Bronchial epithelial cell (primary cell): ENCODE data around the gene KLF9. TPM values are rescaled to one million over a fixed set of nuclear protein-coding genes. Genes with fewer than 3 reads are reported as not detected.

ENCODE experiments used
- DNase-seq: peaks from one replicate; pipeline ENCODE4 v3.0.0-alpha.2; 2010; ENCODE audit warnings: low read depth
- FAIRE-seq: peaks from 2 replicates; lab custom pipeline; 2011; peaks lifted over from hg19 to GRCh38; lab: Jason Lieb, UNC
- H3K27me3 ChIP-seq: 2 replicates; pipeline ENCODE4 v1.5.1; 2011; ENCODE audit warnings: low read length; ENCODE audit not compliant: control insufficient read depth, insufficient read depth
- H3K36me3 ChIP-seq: 2 replicates; pipeline ENCODE4 v1.5.1; 2011; ENCODE audit warnings: low read length; ENCODE audit not compliant: control insufficient read depth, insufficient read depth
- H3K4me3 ChIP-seq: 2 replicates; pipeline ENCODE4 v1.5.1; 2011; ENCODE audit warnings: mild to moderate bottlenecking, low read depth, low read length, control low read depth
- total RNA-seq: library from RNA; depleted of rRNA; stranded (reverse); fragments of >200 nt; gene quantifications from 2 replicates; pipeline ENCODE4 v1.2.1, GENCODE V29; 2014
- TF ChIP-seq, protein P1 (sequence below): IDR thresholded peaks from 2 replicates; pipeline ENCODE4 v1.5.1; 2011; ENCODE audit warnings: mild to moderate bottlenecking, moderate library complexity, low read length, control low read depth, inconsistent platforms; ENCODE audit not compliant: insufficient read depth, severe bottlenecking

The KLF9 gene
- total RNA-seq, 1 donor from 2014 or later, result 41.9 TPM

DNA sequence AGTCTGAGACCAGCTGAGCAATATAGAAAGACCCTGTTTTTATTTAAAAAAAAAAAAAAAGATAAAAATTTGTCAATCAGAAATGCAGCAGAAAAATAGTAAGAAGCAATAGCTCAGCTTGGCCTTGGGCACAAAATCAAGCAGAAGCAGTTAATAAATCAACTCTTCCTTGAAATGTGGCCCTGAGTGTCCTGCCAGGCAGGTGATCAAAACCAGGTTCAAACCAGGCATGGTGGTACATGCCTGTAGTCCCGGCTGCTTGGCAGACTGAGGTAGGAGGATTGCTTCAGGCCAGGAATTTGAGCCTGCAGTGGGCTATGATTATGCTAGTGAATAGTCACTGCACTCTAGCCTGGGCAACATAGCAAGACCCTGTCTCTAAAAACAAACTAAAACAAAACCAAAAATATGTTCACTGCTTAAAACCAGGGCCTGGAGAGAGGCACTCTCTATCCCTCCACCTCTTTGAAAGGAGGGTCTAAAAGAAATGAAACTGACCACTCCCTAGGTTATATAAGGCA lies 27.9 kb upstream of the KLF9 start:
- DNase-seq (peak; percentile 27), FAIRE-seq (no peak)
- Histone ChIP-seq H3K36me3 (no peaks in the 10 kb centered on the region), H3K27me3 (no peaks in the 10 kb centered on the region), H3K4me3 (no peak overlapping the region)
- TF ChIP-seq, protein P1, sequence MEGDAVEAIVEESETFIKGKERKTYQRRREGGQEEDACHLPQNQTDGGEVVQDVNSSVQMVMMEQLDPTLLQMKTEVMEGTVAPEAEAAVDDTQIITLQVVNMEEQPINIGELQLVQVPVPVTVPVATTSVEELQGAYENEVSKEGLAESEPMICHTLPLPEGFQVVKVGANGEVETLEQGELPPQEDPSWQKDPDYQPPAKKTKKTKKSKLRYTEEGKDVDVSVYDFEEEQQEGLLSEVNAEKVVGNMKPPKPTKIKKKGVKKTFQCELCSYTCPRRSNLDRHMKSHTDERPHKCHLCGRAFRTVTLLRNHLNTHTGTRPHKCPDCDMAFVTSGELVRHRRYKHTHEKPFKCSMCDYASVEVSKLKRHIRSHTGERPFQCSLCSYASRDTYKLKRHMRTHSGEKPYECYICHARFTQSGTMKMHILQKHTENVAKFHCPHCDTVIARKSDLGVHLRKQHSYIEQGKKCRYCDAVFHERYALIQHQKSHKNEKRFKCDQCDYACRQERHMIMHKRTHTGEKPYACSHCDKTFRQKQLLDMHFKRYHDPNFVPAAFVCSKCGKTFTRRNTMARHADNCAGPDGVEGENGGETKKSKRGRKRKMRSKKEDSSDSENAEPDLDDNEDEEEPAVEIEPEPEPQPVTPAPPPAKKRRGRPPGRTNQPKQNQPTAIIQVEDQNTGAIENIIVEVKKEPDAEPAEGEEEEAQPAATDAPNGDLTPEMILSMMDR, result no peak

DNA sequence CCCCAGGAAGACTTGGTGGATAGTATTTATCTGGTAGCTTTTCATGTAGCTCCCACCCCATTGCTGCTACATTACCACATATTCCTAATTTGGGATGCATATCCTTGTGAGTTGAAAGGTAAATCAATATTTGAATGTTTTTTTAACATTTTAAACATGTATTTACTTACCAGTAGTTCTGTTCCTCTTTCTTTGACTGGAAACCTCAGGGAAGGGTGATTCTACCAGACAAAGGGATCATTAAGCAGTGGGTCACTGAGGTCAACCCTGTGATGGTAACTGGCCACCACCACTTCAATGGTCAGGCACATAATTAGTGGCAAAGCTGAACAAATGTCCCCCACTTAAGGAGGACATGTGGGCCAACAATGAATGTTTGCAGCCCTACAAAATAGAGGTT lies 27.2 kb upstream of the KLF9 start:
- no peaks in the 10 kb centered on the region for H3K27me3 ChIP-seq
- DNase-seq (no peak), FAIRE-seq (no peak)
- TF ChIP-seq, protein P1, result no peak
- no peak overlapping the region for H3K4me3 ChIP-seq
- no peaks in the 10 kb centered on the region for H3K36me3 ChIP-seq

DNA sequence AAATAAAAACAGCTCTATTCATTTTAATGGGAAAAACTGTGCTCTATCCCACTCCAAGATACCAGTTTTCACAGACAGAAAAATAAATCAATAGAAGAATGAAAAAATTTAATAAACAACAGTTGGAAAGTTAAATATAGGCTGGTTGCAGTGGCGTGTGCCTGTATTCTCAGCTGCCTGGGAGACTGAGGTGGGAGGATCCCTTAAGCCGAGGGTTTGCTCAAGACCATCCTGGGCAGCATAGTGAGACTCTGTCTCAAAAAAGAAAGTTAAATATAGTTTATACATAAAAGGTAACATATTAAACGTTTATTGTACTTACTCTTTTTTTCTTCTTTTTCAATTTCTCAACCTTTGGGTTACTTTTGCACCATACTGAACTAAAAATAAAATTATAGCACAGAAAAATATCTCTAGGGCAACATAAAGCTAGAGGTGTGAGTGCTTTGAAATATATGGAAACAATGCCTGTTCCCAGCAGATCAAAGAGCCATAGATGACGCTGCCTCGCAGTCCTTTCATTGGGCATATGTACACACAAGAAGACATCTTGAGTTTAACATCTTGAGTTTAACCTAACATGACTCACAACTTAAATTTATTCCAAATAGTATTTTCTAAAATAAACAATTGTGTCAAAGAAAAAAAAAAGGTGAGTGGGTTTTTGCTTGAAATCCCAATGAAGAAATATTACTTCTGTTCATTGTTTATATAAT lies 25.7 kb upstream of the KLF9 start:
- FAIRE-seq (no peak), DNase-seq (no peak)
- Histone ChIP-seq H3K4me3 (no peak overlapping the region), H3K36me3 (no peaks in the 10 kb centered on the region), H3K27me3 (no peaks in the 10 kb centered on the region)
- TF ChIP-seq, protein P1, result no peak

DNA sequence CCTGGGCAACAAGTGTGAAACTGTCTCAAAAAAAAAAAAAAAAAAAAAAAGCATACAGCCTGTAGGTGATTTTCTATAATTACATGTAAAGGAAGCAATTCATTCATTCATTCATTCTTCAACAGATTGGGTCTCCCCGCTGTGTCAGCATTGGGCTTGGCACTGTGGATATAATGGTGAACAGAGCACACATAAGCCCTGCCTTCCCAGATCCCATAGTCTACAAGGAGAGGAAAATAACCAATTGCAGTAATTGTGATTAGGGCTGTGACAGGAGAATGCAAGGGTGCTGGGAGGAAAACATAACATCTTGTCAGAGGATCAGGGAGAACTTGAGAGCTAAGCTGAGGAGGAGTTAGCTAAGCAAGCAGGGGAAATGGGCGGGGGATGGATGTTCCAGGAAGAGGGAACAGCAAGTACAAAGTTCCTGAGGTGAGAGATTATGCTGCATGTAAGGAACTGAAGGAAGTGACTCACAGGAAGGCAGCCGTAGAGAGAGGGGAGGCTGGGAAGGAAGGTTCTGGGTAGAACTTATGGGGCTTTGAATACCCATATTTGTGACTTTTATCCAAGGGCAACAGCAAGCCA lies 24.0 kb upstream of the KLF9 start:
- FAIRE-seq, result peak; percentile 23

DNA sequence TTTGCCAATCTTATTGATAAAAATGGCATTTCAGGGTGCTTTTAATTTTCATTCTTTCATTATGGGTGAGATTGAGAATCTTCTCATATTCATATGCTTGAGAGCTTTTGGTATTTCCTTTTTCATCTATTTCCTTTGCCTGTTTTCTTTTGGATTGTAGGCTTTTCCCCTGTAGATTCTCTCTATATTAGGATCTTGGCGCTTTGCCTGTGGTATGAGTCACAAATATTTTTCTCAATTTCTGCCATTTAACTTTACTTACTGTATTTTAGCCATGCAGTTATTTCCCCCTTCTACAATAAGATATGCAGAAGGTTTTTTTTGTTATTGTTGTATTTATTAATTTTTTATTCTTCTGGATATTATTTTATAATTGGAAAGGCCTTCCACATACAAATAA lies 21.5 kb upstream of the KLF9 start:
- no peak overlapping the region for H3K4me3 ChIP-seq
- H3K36me3 ChIP-seq, result no peaks in the 10 kb centered on the region
- DNase-seq, result peak; percentile 52
- TF ChIP-seq, protein P1, result no peak
- H3K27me3 ChIP-seq, result no peaks in the 10 kb centered on the region
- FAIRE-seq, result no peak

More for the DNA sequence above, 24.0 kb upstream of the KLF9 start:
- Histone ChIP-seq H3K27me3 (no peaks in the 10 kb centered on the region), H3K4me3 (no peak overlapping the region), H3K36me3 (no peaks in the 10 kb centered on the region)
- DNase-seq, result peak; percentile 82
- TF ChIP-seq, protein P1, result no peak
